ENCODE results near the gene SIGLEC1. TPM values are rescaled to one million over a fixed set of nuclear protein-coding genes. Genes with fewer than 3 reads are reported as not detected.

Gene SIGLEC1
- total RNA-seq, 2 experiments from 2014 or later = 0.08 to 0.11 TPM

GRCh38 chr20:3732327-3733118 is 20.1 kb upstream of the SIGLEC1 start, which contains the start of gene HSPA12B:
HSPA12B (plus strand) TSS chr20:3732685; CDS start chr20:3738675, 5,990 bp downstream.
- H3K27me3 Mint-ChIP-seq = peaks cover 57% of the 10 kb centered on the region
- CTCF ChIA-PET = no interaction called here
- no peak within 1 kb of the TSS for H3K4me3 ChIP-seq (ENCODE audit: low read length)

GRCh38 chr20:3731944-3732326 is 19.5 kb upstream of the SIGLEC1 start:
- Histone ChIP-seq H3K4me1 (ENCODE audit: insufficient read depth, low read length) (no peaks in the 10 kb centered on the region), H3K4me3 (ENCODE audit: low read length) (no peak overlapping the region), H3K36me3 (ENCODE audit: insufficient read depth, low read length) (no peaks in the 10 kb centered on the region), H3K27ac (ENCODE audit: low read depth in 1 of 2, low read length in 2 of 2) (no peak overlapping the region), H3K27me3 (ENCODE audit: control insufficient read depth in 1 of 2, insufficient read depth in 2 of 2, low read length in 2 of 2) (peaks cover 42 to 48% of the 10 kb centered on the region in 2 experiments), H3K9me3 (ENCODE audit: control insufficient read depth in 1 of 2, insufficient read depth in 1 of 2, low read length in 2 of 2) (no peaks in the 10 kb centered on the region)
- Mint-ChIP-seq H3K36me3 (ENCODE audit: low read depth) (no peaks in the 10 kb centered on the region), H3K27ac (no peak overlapping the region), H3K9me3 (no peaks in the 10 kb centered on the region), H3K27me3 (peaks cover 63% of the 10 kb centered on the region), H3K4me3 (no peak overlapping the region), H3K4me1 (ENCODE audit: low read depth) (no peaks in the 10 kb centered on the region)
- DNase-seq = no peak
- ATAC-seq (ENCODE audit: poor library complexity) = no peak
- POLR2A ChIA-PET = no interaction called here
- CTCF ChIA-PET = interaction anchor here (0.7 kb wide), 1 partner anchor 21 kb away, joined by 3 read pairs; no protein-coding TSS in a partner anchor
- intact Hi-C loops (cut with DNase I, micrococcal nuclease) = no loop called here
- TF ChIP-seq, protein P1, sequence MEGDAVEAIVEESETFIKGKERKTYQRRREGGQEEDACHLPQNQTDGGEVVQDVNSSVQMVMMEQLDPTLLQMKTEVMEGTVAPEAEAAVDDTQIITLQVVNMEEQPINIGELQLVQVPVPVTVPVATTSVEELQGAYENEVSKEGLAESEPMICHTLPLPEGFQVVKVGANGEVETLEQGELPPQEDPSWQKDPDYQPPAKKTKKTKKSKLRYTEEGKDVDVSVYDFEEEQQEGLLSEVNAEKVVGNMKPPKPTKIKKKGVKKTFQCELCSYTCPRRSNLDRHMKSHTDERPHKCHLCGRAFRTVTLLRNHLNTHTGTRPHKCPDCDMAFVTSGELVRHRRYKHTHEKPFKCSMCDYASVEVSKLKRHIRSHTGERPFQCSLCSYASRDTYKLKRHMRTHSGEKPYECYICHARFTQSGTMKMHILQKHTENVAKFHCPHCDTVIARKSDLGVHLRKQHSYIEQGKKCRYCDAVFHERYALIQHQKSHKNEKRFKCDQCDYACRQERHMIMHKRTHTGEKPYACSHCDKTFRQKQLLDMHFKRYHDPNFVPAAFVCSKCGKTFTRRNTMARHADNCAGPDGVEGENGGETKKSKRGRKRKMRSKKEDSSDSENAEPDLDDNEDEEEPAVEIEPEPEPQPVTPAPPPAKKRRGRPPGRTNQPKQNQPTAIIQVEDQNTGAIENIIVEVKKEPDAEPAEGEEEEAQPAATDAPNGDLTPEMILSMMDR (IDR thresholded peaks at IDR 0.05) = no peak

More at GRCh38 chr20:3732327-3733118, 20.1 kb upstream of the SIGLEC1 start, which contains the start of gene HSPA12B:
- Histone ChIP-seq H3K4me1 (ENCODE audit: insufficient read depth, low read length) (no peaks in the 10 kb centered on the region), H3K27ac (ENCODE audit: low read depth in 1 of 2, low read length in 2 of 2) (no peak within 1 kb of the TSS), H3K9me3 (ENCODE audit: control insufficient read depth in 1 of 2, insufficient read depth in 1 of 2, low read length in 2 of 2) (no peaks in the 10 kb centered on the region), H3K27me3 (ENCODE audit: control insufficient read depth in 1 of 2, insufficient read depth in 2 of 2, low read length in 2 of 2) (peaks cover 38 to 45% of the 10 kb centered on the region in 2 experiments), H3K36me3 (ENCODE audit: insufficient read depth, low read length) (no peaks in the 10 kb centered on the region)
- TF ChIP-seq, protein P1 (IDR thresholded peaks at IDR 0.05) = no peak
- ATAC-seq (ENCODE audit: poor library complexity) (no peak), DNase-seq (no peak)
- Mint-ChIP-seq H3K36me3 (ENCODE audit: low read depth) (no peaks in the 10 kb centered on the region), H3K9me3 (no peaks in the 10 kb centered on the region), H3K4me1 (ENCODE audit: low read depth) (no peaks in the 10 kb centered on the region), H3K4me3 (no peak within 1 kb of the TSS), H3K27ac (no peak within 1 kb of the TSS)
- POLR2A ChIA-PET = no interaction called here
- intact Hi-C loops (cut with DNase I, micrococcal nuclease) = no loop called here

DNA sequence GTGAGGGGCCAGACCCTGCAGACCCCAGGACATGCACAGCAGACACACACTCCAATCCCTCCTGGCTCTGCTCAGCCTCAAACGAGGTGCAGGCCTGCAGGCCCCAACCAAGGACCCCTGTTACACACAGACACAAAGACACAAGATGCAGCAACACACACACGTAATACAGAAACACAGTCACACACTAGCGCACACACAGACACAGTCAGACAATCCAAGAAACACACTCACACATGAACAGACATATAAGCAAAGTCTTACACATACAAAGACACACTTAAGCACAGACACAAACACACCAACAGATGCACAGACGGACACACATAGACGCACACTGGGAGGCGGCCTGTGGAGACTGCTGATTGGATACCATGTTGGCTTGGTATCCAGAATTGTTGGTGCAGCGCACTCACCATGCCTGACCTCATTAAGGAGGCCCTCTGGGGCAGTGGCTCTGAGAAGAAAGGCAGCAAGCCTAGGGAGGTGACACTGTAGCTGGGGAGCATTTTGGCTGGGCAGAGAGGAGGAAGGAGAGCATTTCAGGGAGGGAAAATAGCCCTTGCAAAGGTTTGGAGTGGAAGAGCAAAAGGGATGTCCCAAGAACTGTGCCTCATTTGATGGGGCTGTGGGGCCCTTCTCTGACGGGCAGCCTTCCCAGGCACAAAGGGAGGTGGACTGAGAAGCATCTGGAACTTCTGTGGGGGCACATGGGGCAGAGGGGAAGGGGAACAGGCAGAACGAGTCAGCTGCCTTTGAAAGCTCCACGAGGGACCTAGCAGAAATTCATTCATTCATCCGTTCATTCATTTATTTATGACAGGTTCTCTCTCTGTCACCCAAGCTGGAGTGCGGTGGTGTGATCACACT is 18.6 kb upstream of the SIGLEC1 start:
- no peak overlapping the region for H3K4me3 Mint-ChIP-seq
- Histone ChIP-seq H3K9me3 (ENCODE audit: control insufficient read depth in 1 of 2, insufficient read depth in 1 of 2, low read length in 2 of 2) (no peaks in the 10 kb centered on the region), H3K36me3 (ENCODE audit: insufficient read depth, low read length) (no peaks in the 10 kb centered on the region), H3K27me3 (ENCODE audit: control insufficient read depth in 1 of 2, insufficient read depth in 2 of 2, low read length in 2 of 2) (peaks cover 42 to 48% of the 10 kb centered on the region in 2 experiments), H3K4me1 (ENCODE audit: insufficient read depth, low read length) (no peaks in the 10 kb centered on the region), H3K27ac (ENCODE audit: low read depth in 1 of 2, low read length in 2 of 2) (no peak overlapping the region), H3K4me3 (ENCODE audit: low read length) (no peak overlapping the region)
- H3K27ac Mint-ChIP-seq = no peak overlapping the region
- ChIA-PET POLR2A (no interaction called here), CTCF (interaction anchor here (0.7 kb wide), 1 partner anchor 20 kb away, joined by 3 read pairs; no protein-coding TSS in a partner anchor)
- ATAC-seq (ENCODE audit: poor library complexity) (no peak), DNase-seq (no peak)
- no peaks in the 10 kb centered on the region for H3K4me1 Mint-ChIP-seq (ENCODE audit: low read depth)
- H3K9me3 Mint-ChIP-seq = no peaks in the 10 kb centered on the region
- H3K27me3 Mint-ChIP-seq = peaks cover 66% of the 10 kb centered on the region
- TF ChIP-seq, protein P1 (IDR thresholded peaks at IDR 0.05) = no peak
- H3K36me3 Mint-ChIP-seq (ENCODE audit: low read depth) = no peaks in the 10 kb centered on the region
- intact Hi-C loops (cut with DNase I, micrococcal nuclease) = no loop called here
